NCI-H82 (cell line): ENCODE measurements around the gene MYOD1.

Experiments
- DNase-seq: peaks from one replicate; lab custom pipeline; 2025; lab: John Stamatoyannopoulos, UW

MYOD1 gene

DNA sequence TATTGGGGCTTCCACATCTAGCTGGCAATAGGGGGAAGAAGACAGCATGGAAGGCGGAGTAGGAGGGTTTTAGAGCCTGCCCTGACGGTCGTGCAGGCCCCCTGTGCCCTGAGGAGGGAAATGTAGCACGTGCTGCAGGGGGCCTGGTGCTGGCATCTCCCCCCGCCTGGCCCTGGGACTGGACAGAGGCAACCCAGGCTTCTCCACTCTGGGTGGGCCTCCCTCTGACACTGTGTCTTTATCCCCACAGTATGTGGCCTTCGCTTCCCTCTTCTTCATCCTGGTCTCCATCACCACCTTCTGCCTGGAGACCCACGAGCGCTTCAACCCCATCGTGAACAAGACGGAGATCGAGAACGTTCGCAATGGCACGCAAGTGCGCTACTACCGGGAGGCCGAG, 52.0 kb downstream of the MYOD1 start:
- no peak for DNase-seq
